B cell (primary cell): ENCODE data around the gene NOXA1. TPM values are rescaled to one million over a fixed set of nuclear protein-coding genes. Genes with fewer than 3 reads are reported as not detected.

Source experiments
- ATAC-seq: fragments of 200-7000 bp; cut with Tn5 transposase; one replicate; pipeline ENCODE4 v1.10.0; 2021; ENCODE audit warnings: low read depth, mild to moderate bottlenecking, moderate number of reproducible peaks, moderate library complexity
- CTCF ChIA-PET: fragments of 350-600 bp; sonication (Branson Sonifier 250); formaldehyde crosslinking; loops from one replicate; lab custom pipeline; 2021; ENCODE audit warnings: antibody characterized with exemption, inconsistent platforms; lab: Charles Lee
- POLR2A ChIA-PET: fragments of 350-600 bp; sonication (Branson Sonifier 250); formaldehyde crosslinking; loops from one replicate; lab custom pipeline; 2021; ENCODE audit warnings: antibody characterized with exemption; lab: Charles Lee
- DNase-seq: peaks from one replicate; pipeline ENCODE4 v3.0.0; 2013
- H2AFZ ChIP-seq: 2 replicates; pipeline ENCODE4 v1.6.1; 2012; ENCODE audit warnings: mild to moderate bottlenecking, low read depth, low read length; ENCODE audit not compliant: insufficient read depth, poor library complexity, severe bottlenecking
- H3K27ac ChIP-seq, 2 donors: 1 replicate in 1 of 2; 2 replicates in 1 of 2; pipeline ENCODE4 v1.5.1; 2012 to 2013; ENCODE audit warnings: low read length in 2 of 2, mild to moderate bottlenecking in 2 of 2, moderate library complexity in 1 of 2
- H3K27me3 ChIP-seq, 4 experiments: fragments of 200-600 bp in 1 of 4; sonication (generic) in 1 of 4; replicated peaks in 1 of 4; 1 replicate in 2 of 4; 2 replicates in 2 of 4; pipeline versions ENCODE4 v1.6.1 to v1.7.0; 2013 to 2016; ENCODE audit warnings: low read length in 3 of 4, mild to moderate bottlenecking in 2 of 4, mixed read lengths in 1 of 4, moderate library complexity in 1 of 4; ENCODE audit not compliant: insufficient read depth in 4 of 4, control insufficient read depth in 3 of 4; ENCODE audit errors: control extremely low read depth in 1 of 4
- H3K36me3 ChIP-seq, 2 experiments: replicated peaks in 1 of 2; 1 replicate in 1 of 2; 2 replicates in 1 of 2; pipeline versions ENCODE4 v1.6.1 to v1.7.1; 2013; ENCODE audit warnings: low read length in 1 of 2; ENCODE audit not compliant: insufficient read depth in 2 of 2, control insufficient read depth in 1 of 2; ENCODE audit errors: control extremely low read depth in 1 of 2, extremely low read depth in 1 of 2
- H3K4me1 ChIP-seq, 2 donors: fragments of 200-600 bp in 1 of 2; sonication (generic) in 1 of 2; 1 replicate in 1 of 2; 2 replicates in 1 of 2; pipeline versions ENCODE4 v1.5.1 to v1.6.1; 2013 to 2017; ENCODE audit warnings: low read length in 2 of 2; ENCODE audit not compliant: control insufficient read depth in 2 of 2, insufficient read depth in 2 of 2
- H3K4me2 ChIP-seq: replicated peaks from 2 replicates; pipeline ENCODE3; 2012; ENCODE audit warnings: mild to moderate bottlenecking, low read depth, low read length; ENCODE audit not compliant: poor library complexity, severe bottlenecking
- H3K4me3 ChIP-seq, 5 experiments: fragments of 200-600 bp in 1 of 5; sonication (generic) in 1 of 5; 1 replicate in 3 of 5; 2 replicates in 2 of 5; pipeline versions ENCODE4 v1.5.1 to v1.7.0; 2011 to 2016; ENCODE audit warnings: low read length in 4 of 5, mild to moderate bottlenecking in 4 of 5, low read depth in 2 of 5, control low read depth in 1 of 5, moderate library complexity in 1 of 5; ENCODE audit not compliant: insufficient read depth in 1 of 5; ENCODE audit errors: control extremely low read depth in 1 of 5, extremely low read depth in 1 of 5
- H3K79me2 ChIP-seq: fragments of 200-600 bp; sonication (generic); one replicate; pipeline ENCODE4 v1.6.0; 2016; ENCODE audit warnings: low read length; ENCODE audit not compliant: control insufficient read depth, insufficient read depth
- H3K9ac ChIP-seq: fragments of 200-600 bp; sonication (generic); 2 replicates; pipeline ENCODE4 v1.6.1; 2017; ENCODE audit warnings: mild to moderate bottlenecking, low read length, moderate library complexity
- H3K9me3 ChIP-seq, 3 donors: one replicate each; pipeline versions ENCODE4 v1.6.1 to v1.7.1; 2013; ENCODE audit warnings: low read length in 2 of 3; ENCODE audit not compliant: control insufficient read depth in 2 of 3, insufficient read depth in 1 of 3; ENCODE audit errors: control extremely low read depth in 1 of 3
- H4K20me1 ChIP-seq: 2 replicates; pipeline ENCODE4 v1.6.0; 2012; ENCODE audit warnings: mild to moderate bottlenecking, low read length; ENCODE audit not compliant: insufficient read depth, control insufficient read depth, poor library complexity, severe bottlenecking
- H3K27ac Mint-ChIP-seq: one replicate; pipeline ENCODE4 v1.8.0; 2021; ENCODE audit warnings: mixed read lengths
- H3K27me3 Mint-ChIP-seq: one replicate; pipeline ENCODE4 v1.8.0; 2021; ENCODE audit warnings: mixed read lengths
- H3K4me1 Mint-ChIP-seq: one replicate; pipeline ENCODE4 v1.8.0; 2021; ENCODE audit warnings: mixed read lengths
- H3K4me3 Mint-ChIP-seq: one replicate; pipeline ENCODE4 v1.8.0; 2021; ENCODE audit warnings: mixed read lengths
- H3K9me3 Mint-ChIP-seq: one replicate; pipeline ENCODE4 v1.8.0; 2022; ENCODE audit warnings: mixed read lengths; ENCODE audit not compliant: insufficient read depth
- EZH2 ChIP-seq: IDR thresholded peaks from 2 replicates; pipeline ENCODE4 v1.6.1; 2012; ENCODE audit warnings: borderline replicate concordance, low read depth, mild to moderate bottlenecking, moderate library complexity, low read length; ENCODE audit not compliant: insufficient read depth, poor library complexity, severe bottlenecking
- WGBS: methylation state at CpG from one replicate; pipeline ENCODE4 v1.1.5; 2013; ENCODE audit warnings: missing lambda C conversion rate; ENCODE audit not compliant: insufficient coverage; 5-methylcytosine and 5-hydroxymethylcytosine counted together
- intact Hi-C: fragments of 100-400 bp; cut with micrococcal nuclease; formaldehyde crosslinking; loops from one replicate; pipeline ENCODE4 v1.10.0; 2022
- polyA plus RNA-seq: library from polyadenylated mRNA; depleted of rRNA; stranded (reverse); fragments of >200 nt; gene quantifications from 2 replicates; pipeline ENCODE4 v1.2.3, GENCODE V29; 2012
- total RNA-seq, 2 donors: library from RNA; stranded (reverse); fragments of 120-200 nt in 1 of 2; gene quantifications; 1 replicate in 1 of 2; 2 replicates in 1 of 2; pipeline versions ENCODE4 v1.2.3 to v1.2.4, GENCODE V29; 2013 to 2022
- TF ChIP-seq, protein P1 (sequence below): fragments of 200-600 bp; IDR thresholded peaks from one replicate; pipeline ENCODE4 v1.8.0; 2022; ENCODE audit warnings: antibody characterized with exemption, mild to moderate bottlenecking

The NOXA1 gene
- total and polyA plus RNA-seq, 2 donors (not counting 1 experiment from before 2014, with no cell fraction given), result 5.7 to 7.7 TPM

DNA sequence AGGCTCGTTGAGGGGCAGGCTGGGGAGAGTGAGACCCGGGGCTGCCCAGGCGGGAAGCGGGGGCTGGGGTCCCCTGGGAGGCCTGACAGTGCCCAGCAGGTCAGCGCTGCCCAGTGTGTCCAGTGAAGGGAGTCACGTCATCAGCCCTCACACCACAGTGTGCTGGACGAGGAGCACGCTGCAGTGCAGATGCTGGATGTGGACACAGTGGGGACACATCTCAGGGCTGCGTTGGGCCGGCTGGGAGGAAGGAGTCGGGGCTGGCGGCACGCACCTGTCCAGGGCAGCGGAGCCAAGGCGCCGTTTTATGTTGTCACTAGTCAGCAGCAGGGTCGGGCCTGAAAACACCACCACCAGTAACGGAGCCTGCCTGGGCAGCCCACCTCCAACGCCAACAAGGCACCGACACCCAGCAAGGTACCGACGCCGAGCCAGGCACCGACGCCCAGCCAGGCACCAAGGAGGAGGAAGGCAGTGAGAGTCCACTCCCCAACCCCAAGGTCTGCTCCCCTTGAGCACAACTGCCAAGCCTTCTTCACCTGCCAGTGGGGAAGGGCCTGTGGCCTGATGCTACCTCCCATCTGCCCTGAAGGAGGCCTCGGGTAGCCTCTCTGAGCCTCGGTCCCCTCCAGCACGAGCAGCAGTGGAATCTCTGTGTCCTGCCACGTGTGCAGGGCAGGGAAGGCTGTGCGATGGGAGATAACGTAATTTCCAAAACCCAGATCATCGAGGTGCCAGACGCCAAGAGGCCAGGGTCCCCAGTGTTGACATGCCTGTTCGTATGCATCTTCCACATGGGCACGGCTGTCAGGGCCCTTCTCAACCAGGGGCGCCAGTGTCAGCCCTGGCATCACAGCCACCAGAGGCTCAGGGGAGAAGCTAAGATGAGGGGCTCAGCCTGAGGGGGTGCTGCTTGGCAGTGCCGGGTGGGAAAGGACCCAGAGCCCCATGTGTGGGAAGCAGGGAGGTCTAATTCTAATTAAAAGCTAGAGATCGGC is 57.8 kb downstream of the NOXA1 start:
- Mint-ChIP-seq H3K4me1 (no peaks in the 10 kb centered on the region), H3K4me3 (no peak overlapping the region), H3K9me3 (peaks cover 2% of the 10 kb centered on the region), H3K27ac (no peak overlapping the region), H3K27me3 (no peaks in the 10 kb centered on the region)
- Histone ChIP-seq H3K4me2 (no peak overlapping the region), H3K27ac (no peak overlapping the region), H3K4me1 (no peaks in the 10 kb centered on the region), H3K9ac (no peak overlapping the region), H4K20me1 (no peaks in the 10 kb centered on the region), H2AFZ (no peak overlapping the region), H3K79me2 (no peaks in the 10 kb centered on the region), H3K4me3 (no peak overlapping the region), H3K36me3 (no peaks in the 10 kb centered on the region), H3K9me3 (peaks cover 0 to 5% (median 3%) of the 10 kb centered on the region in 3 donors), H3K27me3 (no peaks in the 10 kb centered on the region)
- no peak for DNase-seq
- WGBS, result 94% methylated on average over 37 of the region's 38 CpGs
- TF ChIP-seq, protein P1, sequence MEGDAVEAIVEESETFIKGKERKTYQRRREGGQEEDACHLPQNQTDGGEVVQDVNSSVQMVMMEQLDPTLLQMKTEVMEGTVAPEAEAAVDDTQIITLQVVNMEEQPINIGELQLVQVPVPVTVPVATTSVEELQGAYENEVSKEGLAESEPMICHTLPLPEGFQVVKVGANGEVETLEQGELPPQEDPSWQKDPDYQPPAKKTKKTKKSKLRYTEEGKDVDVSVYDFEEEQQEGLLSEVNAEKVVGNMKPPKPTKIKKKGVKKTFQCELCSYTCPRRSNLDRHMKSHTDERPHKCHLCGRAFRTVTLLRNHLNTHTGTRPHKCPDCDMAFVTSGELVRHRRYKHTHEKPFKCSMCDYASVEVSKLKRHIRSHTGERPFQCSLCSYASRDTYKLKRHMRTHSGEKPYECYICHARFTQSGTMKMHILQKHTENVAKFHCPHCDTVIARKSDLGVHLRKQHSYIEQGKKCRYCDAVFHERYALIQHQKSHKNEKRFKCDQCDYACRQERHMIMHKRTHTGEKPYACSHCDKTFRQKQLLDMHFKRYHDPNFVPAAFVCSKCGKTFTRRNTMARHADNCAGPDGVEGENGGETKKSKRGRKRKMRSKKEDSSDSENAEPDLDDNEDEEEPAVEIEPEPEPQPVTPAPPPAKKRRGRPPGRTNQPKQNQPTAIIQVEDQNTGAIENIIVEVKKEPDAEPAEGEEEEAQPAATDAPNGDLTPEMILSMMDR, result no peak
- TF ChIP-seq EZH2, result no peak
- POLR2A ChIA-PET, result no interaction called here
- ATAC-seq, result no peak
- intact Hi-C loops, result no loop called here
- CTCF ChIA-PET, result no interaction called here
